Glutamatergic neuron (in vitro differentiated cells): ENCODE measurements around the gene RAD51C. TPM values are rescaled to one million over a fixed set of nuclear protein-coding genes. Genes with fewer than 3 reads are reported as not detected.

ENCODE experiments used
- DNase-seq: peaks from one replicate; pipeline ENCODE4 v3.0.0; 2022
- H3K27ac Mint-ChIP-seq: one replicate; pipeline ENCODE4 v1.8.0; 2020; ENCODE audit warnings: mild to moderate bottlenecking, mixed read lengths, inconsistent platforms; ENCODE audit not compliant: unreplicated experiment
- H3K27me3 Mint-ChIP-seq: one replicate; pipeline ENCODE4 v1.8.0; 2020; ENCODE audit warnings: mild to moderate bottlenecking, moderate library complexity, mixed read lengths, inconsistent platforms; ENCODE audit not compliant: unreplicated experiment
- H3K36me3 Mint-ChIP-seq: one replicate; pipeline ENCODE4 v1.8.0; 2020; ENCODE audit warnings: mild to moderate bottlenecking, mixed read lengths, inconsistent platforms; ENCODE audit not compliant: unreplicated experiment
- H3K4me1 Mint-ChIP-seq: one replicate; pipeline ENCODE4 v1.8.0; 2020; ENCODE audit warnings: mild to moderate bottlenecking, low read depth, mixed read lengths, inconsistent platforms; ENCODE audit not compliant: unreplicated experiment
- H3K4me3 Mint-ChIP-seq: one replicate; pipeline ENCODE4 v1.8.0; 2020; ENCODE audit warnings: mild to moderate bottlenecking, mixed read lengths, inconsistent platforms; ENCODE audit not compliant: unreplicated experiment
- H3K9me3 Mint-ChIP-seq: one replicate; pipeline ENCODE4 v1.8.0; 2020; ENCODE audit warnings: mild to moderate bottlenecking, moderate library complexity, mixed read lengths, inconsistent platforms; ENCODE audit not compliant: unreplicated experiment
- CTCF ChIP-seq: fragments of 200-600 bp; sonication (generic); IDR thresholded peaks from one replicate; pipeline ENCODE4 v1.5.0; 2021; ENCODE audit not compliant: partially characterized antibody, unreplicated experiment
- total RNA-seq: library from RNA; stranded (reverse); fragmentation: NEBNext Ultra II Directional; extraction: Animal tissue kit (Norgen Biotek cat#: 25700); gene quantifications from one replicate; pipeline ENCODE4 v1.2.1, GENCODE V29; 2021; ENCODE audit not compliant: unreplicated experiment

The RAD51C gene
- total RNA-seq, 1 donor from 2014 or later, result 8.5 TPM

- peaks cover 6% of the 10 kb centered on the region for H3K4me1 Mint-ChIP-seq
- H3K27me3 Mint-ChIP-seq, result peaks cover 7% of the 10 kb centered on the region
- no peak for TF ChIP-seq CTCF
- peaks cover 9% of the 10 kb centered on the region for H3K9me3 Mint-ChIP-seq
- H3K36me3 Mint-ChIP-seq, result no peaks in the 10 kb centered on the region
- H3K27ac Mint-ChIP-seq, result no peak overlapping the region
- no peak overlapping the region for H3K4me3 Mint-ChIP-seq
- DNase-seq, result no peak
Observed at GRCh38 chr17:58660621-58661020, 31.8 kb upstream of the RAD51C start.

GRCh38 chr17:58661499-58661898 is 30.9 kb upstream of the RAD51C start:
- Mint-ChIP-seq H3K4me1 (peaks cover 6% of the 10 kb centered on the region), H3K27ac (no peak overlapping the region), H3K9me3 (peaks cover 9% of the 10 kb centered on the region), H3K4me3 (no peak overlapping the region), H3K36me3 (no peaks in the 10 kb centered on the region), H3K27me3 (peaks cover 7% of the 10 kb centered on the region)
- no peak for TF ChIP-seq CTCF
- no peak for DNase-seq

GRCh38 chr17:58664302-58664701 is 28.1 kb upstream of the RAD51C start:
- Mint-ChIP-seq H3K9me3 (peaks cover 2% of the 10 kb centered on the region), H3K4me3 (no peak overlapping the region), H3K27me3 (peaks cover 2% of the 10 kb centered on the region), H3K27ac (no peak overlapping the region), H3K36me3 (no peaks in the 10 kb centered on the region), H3K4me1 (no peaks in the 10 kb centered on the region)
- TF ChIP-seq CTCF, result no peak
- DNase-seq, result no peak

GRCh38 chr17:58665946-58666857 is 26.2 kb upstream of the RAD51C start:
- TF ChIP-seq CTCF, result no peak
- no peaks in the 10 kb centered on the region for H3K4me1 Mint-ChIP-seq
- no peaks in the 10 kb centered on the region for H3K27me3 Mint-ChIP-seq
- H3K36me3 Mint-ChIP-seq, result no peaks in the 10 kb centered on the region
- no peak overlapping the region for H3K27ac Mint-ChIP-seq
- DNase-seq, result no peak
- H3K9me3 Mint-ChIP-seq, result no peaks in the 10 kb centered on the region
- no peak overlapping the region for H3K4me3 Mint-ChIP-seq

- no peak for TF ChIP-seq CTCF
- Mint-ChIP-seq H3K9me3 (no peaks in the 10 kb centered on the region), H3K4me3 (no peak overlapping the region), H3K27ac (no peak overlapping the region), H3K4me1 (no peaks in the 10 kb centered on the region), H3K36me3 (no peaks in the 10 kb centered on the region), H3K27me3 (no peaks in the 10 kb centered on the region)
- DNase-seq, result no peak
Observed at GRCh38 chr17:58666858-58667267, 25.5 kb upstream of the RAD51C start.
